Vagina (tissue), 2 donors: Measurements from ENCODE around the gene OVCA2. TPM values are rescaled to one million over a fixed set of nuclear protein-coding genes. Genes with fewer than 3 reads are reported as not detected.

ENCODE experiments used
- DNase-seq, 2 donors: peaks; one replicate each; pipeline ENCODE4 v3.0.0-alpha.2; 2017; ENCODE audit errors: extremely low spot score in 2 of 2
- H3K27ac ChIP-seq: fragments of 200-600 bp; sonication (generic); one replicate; pipeline ENCODE4 v1.5.1; 2019
- H3K27me3 ChIP-seq: fragments of 200-600 bp; sonication (generic); one replicate; pipeline ENCODE4 v1.5.1; 2019
- H3K36me3 ChIP-seq, 2 donors: fragments of 200-600 bp; sonication (generic); one replicate each; pipeline ENCODE4 v1.5.1; 2017 to 2019
- H3K4me1 ChIP-seq: fragments of 200-600 bp; sonication (generic); one replicate; pipeline ENCODE4 v1.5.1; 2019
- H3K4me3 ChIP-seq, 2 donors: fragments of 200-600 bp; sonication (generic); 1 replicate in 1 of 2; 2 replicates in 1 of 2; pipeline ENCODE4 v1.5.1; 2016 to 2019
- H3K9me3 ChIP-seq: fragments of 200-600 bp; sonication (generic); one replicate; pipeline ENCODE4 v1.5.1; 2019
- CTCF ChIP-seq, 3 experiments: fragments of 450-650 bp in 2 of 3; fragments of 200-600 bp in 1 of 3; sonication (generic) in 1 of 3; IDR thresholded peaks; one replicate each; pipeline ENCODE4 v1.5.1; 2017 to 2019; ENCODE audit warnings: antibody characterized with exemption in 3 of 3, mild to moderate bottlenecking in 2 of 3, moderate library complexity in 2 of 3
- POLR2A ChIP-seq, 2 donors: fragments of 450-650 bp; IDR thresholded peaks; one replicate each; pipeline ENCODE4 v1.6.1; 2017; ENCODE audit warnings: antibody characterized with exemption in 2 of 2, mild to moderate bottlenecking in 2 of 2, moderate library complexity in 2 of 2
- POLR2AphosphoS5 ChIP-seq, 2 donors: sonication (generic); formaldehyde crosslinking; IDR thresholded peaks; one replicate each; pipeline ENCODE4 v1.9.0; 2017; ENCODE audit warnings: antibody characterized with exemption in 2 of 2, mild to moderate bottlenecking in 2 of 2, low read depth in 1 of 2; ENCODE audit not compliant: insufficient read depth in 1 of 2
- intact Hi-C: fragments of 100-400 bp; cut with DNase I; formaldehyde crosslinking; loops from one replicate; pipeline ENCODE4 v1.15.1; 2023
- total RNA-seq: library from RNA; depleted of rRNA; stranded (reverse); fragments of >200 nt; gene quantifications from one replicate; pipeline ENCODE4 v1.2.3, GENCODE V29; 2016

Gene OVCA2
- total RNA-seq, 1 donor from 2014 or later: 24.3 TPM

DNA sequence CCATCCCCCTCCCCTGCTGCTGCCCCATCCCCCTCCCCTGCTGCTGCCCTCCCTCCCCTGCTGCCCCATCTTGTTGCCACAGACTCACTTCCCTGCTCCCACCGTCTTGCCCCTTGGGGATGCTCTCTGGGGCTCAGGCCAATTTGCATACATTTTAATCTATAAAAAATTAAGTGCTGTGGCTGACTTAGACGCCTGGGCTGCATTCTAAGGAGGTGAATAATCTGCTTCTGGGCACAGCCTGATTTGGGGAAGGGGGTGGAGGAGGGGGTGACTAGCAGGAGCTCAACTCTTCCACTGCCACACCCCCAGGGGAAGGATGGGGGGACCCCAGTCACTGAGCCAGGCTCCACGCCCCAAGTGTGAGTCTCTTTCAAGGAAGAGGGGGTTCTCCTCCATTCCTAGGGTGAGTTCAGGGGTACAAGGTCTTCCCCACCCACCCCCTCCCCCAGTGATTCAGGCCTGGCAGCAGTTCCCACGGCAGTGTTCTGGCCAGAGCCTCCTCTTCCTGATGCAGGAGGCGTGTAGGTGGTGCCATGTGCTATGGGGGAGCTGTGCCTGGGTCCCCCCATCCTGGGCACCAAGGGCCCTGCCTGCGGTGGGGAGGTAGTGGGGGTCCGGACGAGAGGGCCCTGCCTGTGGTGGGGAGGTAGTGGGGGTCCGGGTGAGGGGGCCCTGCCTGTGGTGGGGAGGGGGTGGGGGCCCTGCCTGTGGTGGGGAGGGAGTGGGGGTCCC, 6.8 kb upstream of the OVCA2 start:
- intact Hi-C loops: no loop called here
- Histone ChIP-seq H3K4me3 (no peak overlapping the region), H3K27me3 (no peaks in the 10 kb centered on the region), H3K36me3 (peaks cover 0 to 25% of the 10 kb centered on the region in 2 donors), H3K4me1 (peaks cover 19% of the 10 kb centered on the region), H3K27ac (no peak overlapping the region), H3K9me3 (no peaks in the 10 kb centered on the region)
- no peak for TF ChIP-seq CTCF (IDR thresholded peaks at IDR 0.05)
- TF ChIP-seq POLR2A (IDR thresholded peaks at IDR 0.05): no peak
- TF ChIP-seq POLR2AphosphoS5 (IDR thresholded peaks at IDR 0.05; ENCODE audit: insufficient read depth in 1 of 2, low read depth in 1 of 2): no peak
- DNase-seq: no peak

- Histone ChIP-seq H3K4me1 (peaks cover 16% of the 10 kb centered on the region), H3K27ac (no peak overlapping the region), H3K9me3 (no peaks in the 10 kb centered on the region), H3K4me3 (no peak overlapping the region), H3K27me3 (no peaks in the 10 kb centered on the region), H3K36me3 (peaks cover 0 to 25% of the 10 kb centered on the region in 2 donors)
- TF ChIP-seq CTCF (IDR thresholded peaks at IDR 0.05): no peak
- TF ChIP-seq POLR2AphosphoS5 (IDR thresholded peaks at IDR 0.05; ENCODE audit: insufficient read depth in 1 of 2, low read depth in 1 of 2): no peak
- TF ChIP-seq POLR2A (IDR thresholded peaks at IDR 0.05): no peak
- DNase-seq: no peak
- intact Hi-C loops: no loop called here
Observed at GRCh38 chr17:2035541-2036488, 6.0 kb upstream of the OVCA2 start.

DNA sequence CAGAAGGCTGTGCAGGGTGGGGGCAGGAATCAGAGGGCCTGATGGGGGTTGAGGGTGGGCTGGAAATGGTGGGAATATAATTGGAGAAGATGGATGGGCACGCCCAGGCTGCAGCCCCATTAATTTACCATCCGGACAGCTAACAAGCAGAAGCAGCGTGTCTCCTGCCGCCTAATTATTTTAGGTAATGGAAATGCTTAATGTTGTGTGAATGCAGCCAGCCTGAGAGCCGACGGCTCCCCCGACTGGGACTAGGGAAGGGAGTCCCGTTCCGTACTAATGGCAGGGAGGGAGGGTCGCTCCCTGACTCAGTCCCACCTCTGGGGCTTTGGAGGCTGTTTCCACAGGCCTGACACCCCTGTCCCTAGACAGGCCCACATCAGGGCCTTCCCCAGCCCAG, 4.7 kb upstream of the OVCA2 start:
- intact Hi-C loops: no loop called here
- H3K36me3 ChIP-seq: peaks cover 0 to 25% of the 10 kb centered on the region in 2 donors
- DNase-seq: no peak
- no peaks in the 10 kb centered on the region for H3K9me3 ChIP-seq
- no peak for TF ChIP-seq POLR2AphosphoS5 (IDR thresholded peaks at IDR 0.05; ENCODE audit: insufficient read depth in 1 of 2, low read depth in 1 of 2)
- TF ChIP-seq POLR2A (IDR thresholded peaks at IDR 0.05): no peak
- no peak for TF ChIP-seq CTCF (IDR thresholded peaks at IDR 0.05)
- no peak overlapping the region for H3K27ac ChIP-seq
- peaks cover 10% of the 10 kb centered on the region for H3K4me1 ChIP-seq
- no peaks in the 10 kb centered on the region for H3K27me3 ChIP-seq
- no peak overlapping the region for H3K4me3 ChIP-seq

- Histone ChIP-seq H3K4me3 (no peak overlapping the region), H3K4me1 (peaks cover 19% of the 10 kb centered on the region), H3K27me3 (no peaks in the 10 kb centered on the region), H3K36me3 (peaks cover 0 to 20% of the 10 kb centered on the region in 2 donors), H3K27ac (no peak overlapping the region), H3K9me3 (no peaks in the 10 kb centered on the region)
- TF ChIP-seq POLR2A (IDR thresholded peaks at IDR 0.05): no peak
- intact Hi-C loops: no loop called here
- no peak for DNase-seq
Observed at GRCh38 chr17:2040219-2040827, 1.5 kb upstream of the OVCA2 start.

DNA sequence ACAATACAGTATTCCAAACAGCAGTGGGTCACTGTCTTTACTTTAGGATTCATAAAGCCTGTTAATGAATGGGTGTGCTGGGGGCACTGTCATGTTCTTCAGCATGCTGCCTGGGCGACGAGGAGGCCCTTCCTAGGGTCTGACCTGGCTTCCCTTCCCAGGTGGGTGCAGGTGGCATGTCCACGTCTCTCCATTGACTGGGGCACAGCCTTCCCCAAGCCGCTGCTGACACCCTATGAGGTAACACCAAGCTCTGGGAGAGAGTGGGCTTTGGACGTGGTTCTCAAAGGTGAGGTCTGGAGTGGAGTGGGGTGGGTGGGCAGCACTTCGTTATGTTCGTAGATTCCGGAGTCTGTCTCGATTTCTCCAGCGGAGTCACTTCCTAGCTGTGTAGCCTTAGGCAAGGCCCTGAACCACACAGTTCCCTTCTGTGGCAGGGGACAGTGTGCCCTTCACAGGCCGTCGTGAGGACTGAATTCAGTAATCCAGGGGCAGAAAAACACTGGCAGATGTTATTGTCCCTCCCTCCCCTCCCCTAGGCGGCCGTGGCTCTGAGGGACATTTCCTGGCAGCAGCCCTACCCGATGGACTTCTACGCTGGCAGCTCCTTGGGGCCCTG, 771 bp upstream of the OVCA2 start:
- Histone ChIP-seq H3K4me1 (peaks cover 19% of the 10 kb centered on the region), H3K36me3 (peaks cover 0 to 15% of the 10 kb centered on the region in 2 donors), H3K27me3 (no peaks in the 10 kb centered on the region), H3K4me3 (peak overlapping the region; percentile 60 to 92), H3K9me3 (no peaks in the 10 kb centered on the region), H3K27ac (peak overlapping the region; percentile 83)
- intact Hi-C loops: no loop called here
- no peak for TF ChIP-seq CTCF (IDR thresholded peaks at IDR 0.05)
- TF ChIP-seq POLR2A (IDR thresholded peaks at IDR 0.05): no peak
- no peak for TF ChIP-seq POLR2AphosphoS5 (IDR thresholded peaks at IDR 0.05; ENCODE audit: insufficient read depth in 1 of 2, low read depth in 1 of 2)
- DNase-seq: no peak
